K562 (cell line): ENCODE data around the gene AKAP13. TPM values are rescaled to one million over a fixed set of nuclear protein-coding genes. Genes with fewer than 3 reads are reported as not detected.

Experiments used
- ATAC-seq: fragments of 200-7000 bp; cut with Tn5 transposase; 3 replicates; pipeline ENCODE4 v1.9.1; 2020; ENCODE audit warnings: moderate library complexity
- BruUV-seq: library from RNA; stranded (reverse); fragments of 400-500 nt; replicated peaks from 2 replicates; lab custom pipeline; 2021; lab: Mats Ljungman, UMichigan
- CTCF ChIA-PET: fragments of 300-600 bp; formaldehyde crosslinking; extraction: SDS; loops from one replicate; lab custom pipeline; 2021; ENCODE audit warnings: low intra/inter-chr PET ratio; lab: Yijun Ruan, JAX
- POLR2A ChIA-PET: fragments of 300-600, 350-650 bp; sonication (Branson Sonifier 250); formaldehyde crosslinking; extraction: SDS; loops from one replicate; lab custom pipeline; 2021; ENCODE audit warnings: antibody characterized with exemption, inconsistent platforms; lab: Yijun Ruan, JAX
- DNase-seq, 4 experiments: peaks; one replicate each; pipeline versions ENCODE4 v3.0.0 to v3.0.0-alpha.2; 2011 to 2018; ENCODE audit warnings: low spot score in 3 of 4, mixed read lengths in 3 of 4; ENCODE audit errors: extremely low read depth in 1 of 4
- FAIRE-seq: peaks from 2 replicates; lab custom pipeline; 2011; peaks lifted over from hg19 to GRCh38; lab: Jason Lieb, UNC
- H2AFZ ChIP-seq: 2 replicates; pipeline ENCODE4 v1.6.0; 2011; ENCODE audit warnings: low read depth, low read length, control low read depth, inconsistent platforms
- H3K27ac ChIP-seq: fragments of 200-600 bp; 3 replicates; pipeline ENCODE4 v1.8.0; 2011; ENCODE audit warnings: low read depth, mild to moderate bottlenecking, control low read depth, inconsistent platforms, low read length, moderate library complexity, mixed read lengths; ENCODE audit errors: extremely low read depth
- H3K27me3 ChIP-seq, 2 experiments: fragments of 300-600 bp in 1 of 2; 2 replicates in 1 of 2; 3 replicates in 1 of 2; pipeline versions ENCODE4 v1.6.0 to v1.8.0; 2011; ENCODE audit warnings: inconsistent platforms in 2 of 2, low read length in 2 of 2, mild to moderate bottlenecking in 1 of 2, mixed read lengths in 1 of 2, moderate library complexity in 1 of 2; ENCODE audit not compliant: control insufficient read depth in 2 of 2, insufficient read depth in 2 of 2
- H3K36me3 ChIP-seq: fragments of 300-600 bp; 3 replicates; pipeline ENCODE4 v1.8.0; 2011; ENCODE audit warnings: mild to moderate bottlenecking, low read length, inconsistent platforms; ENCODE audit not compliant: control insufficient read depth, insufficient read depth
- H3K4me1 ChIP-seq, 2 experiments: fragments of 200-600 bp in 1 of 2; replicated peaks in 1 of 2; 2 replicates in 1 of 2; 3 replicates in 1 of 2; pipeline versions ENCODE4 v1.5.1 to v1.8.0; 2011; ENCODE audit warnings: inconsistent platforms in 2 of 2, low read length in 2 of 2, mild to moderate bottlenecking in 1 of 2, mixed read lengths in 1 of 2, moderate library complexity in 1 of 2; ENCODE audit not compliant: control insufficient read depth in 2 of 2, insufficient read depth in 2 of 2
- H3K4me2 ChIP-seq: 2 replicates; pipeline ENCODE4 v1.6.1; 2011; ENCODE audit warnings: low read length, control low read depth, inconsistent platforms, mixed read lengths; ENCODE audit not compliant: insufficient read depth
- H3K4me3 ChIP-seq: fragments of 200-600 bp; sonication (generic), shearing (Covaris generic); 2 replicates; pipeline ENCODE4 v1.5.1; 2016; ENCODE audit warnings: control low read depth, inconsistent platforms
- H3K79me2 ChIP-seq: fragments of 200-600 bp; 3 replicates; pipeline ENCODE4 v1.8.0; 2011; ENCODE audit warnings: low read length, inconsistent platforms; ENCODE audit not compliant: control insufficient read depth, insufficient read depth
- H3K9ac ChIP-seq, 2 experiments: 2 replicates each; pipeline versions ENCODE4 v1.6.0 to v1.6.1; 2011; ENCODE audit warnings: low read depth in 2 of 2, low read length in 2 of 2, control low read depth in 1 of 2, inconsistent platforms in 1 of 2, mild to moderate bottlenecking in 1 of 2, mixed read lengths in 1 of 2; ENCODE audit not compliant: insufficient read depth in 1 of 2
- H3K9me1 ChIP-seq: one replicate; pipeline ENCODE4 v1.6.0; 2011; ENCODE audit warnings: inconsistent platforms, mild to moderate bottlenecking, low read length, moderate library complexity; ENCODE audit not compliant: control insufficient read depth, insufficient read depth
- H3K9me3 ChIP-seq: replicated peaks from 2 replicates; pipeline ENCODE4 v1.5.1; 2011; ENCODE audit warnings: low read depth, low read length, inconsistent platforms; ENCODE audit not compliant: control insufficient read depth, insufficient read depth
- H4K20me1 ChIP-seq: replicated peaks from 2 replicates; pipeline ENCODE4 v1.6.1; 2011; ENCODE audit warnings: low read length, inconsistent platforms, mixed read lengths; ENCODE audit not compliant: control insufficient read depth, insufficient read depth
- BRD9 ChIP-seq: fragments of 450-650 bp; IDR thresholded peaks from 2 replicates; pipeline ENCODE4 v1.6.1; 2018; ENCODE audit warnings: low read depth; ENCODE audit not compliant: partially characterized antibody
- KLF1 ChIP-seq: fragments of 450-650 bp; IDR thresholded peaks from 2 replicates; pipeline ENCODE4 v1.6.1; 2016; ENCODE audit warnings: missing genetic modification characterization, missing compliant biosample characterization
- MYNN ChIP-seq, 2 experiments: sonication (generic); formaldehyde crosslinking in 1 of 2; IDR thresholded peaks; 2 replicates each; pipeline versions ENCODE4 v1.5.0 to v1.6.1; 2016 to 2020; ENCODE audit warnings: antibody characterized with exemption in 1 of 2, missing genetic modification reagents in 1 of 2
- NFATC3 ChIP-seq: fragments of 450-650 bp; IDR thresholded peaks from 2 replicates; pipeline ENCODE4 v1.6.1; 2017; ENCODE audit warnings: mild to moderate bottlenecking
- NFE2 ChIP-seq: IDR thresholded peaks from 2 replicates; pipeline ENCODE4 v1.6.1; 2014; ENCODE audit warnings: antibody characterized with exemption, low read depth
- PRPF4 ChIP-seq: fragments of 200-400 bp; formaldehyde crosslinking; IDR thresholded peaks from one replicate; pipeline ENCODE4 v1.6.1; 2017; ENCODE audit warnings: low read length, low read depth, mild to moderate bottlenecking; ENCODE audit not compliant: insufficient read depth, poor library complexity, severe bottlenecking
- RAD21 ChIP-seq, 2 experiments: fragments of 250-450 bp in 1 of 2; fragments of 450-650 bp in 1 of 2; sonication (Bioruptor Pico) in 1 of 2; formaldehyde crosslinking in 1 of 2; IDR thresholded peaks in 1 of 2; conservative IDR thresholded peaks in 1 of 2; 2 replicates each; pipeline versions ENCODE4 v1.4.0 to v1.8.0; 2020 to 2022; ENCODE audit warnings: mild to moderate bottlenecking in 2 of 2, moderate library complexity in 1 of 2
- RFX1 ChIP-seq: fragments of 450-650 bp; IDR thresholded peaks from 2 replicates; pipeline ENCODE4 v1.6.1; 2016; ENCODE audit warnings: mild to moderate bottlenecking, moderate library complexity
- RNF2 ChIP-seq: sonication (generic); IDR thresholded peaks from 2 replicates; pipeline ENCODE4 v1.6.1; 2016
- SMAD2 ChIP-seq: fragments of 150-350 bp; IDR thresholded peaks from 2 replicates; pipeline ENCODE4 v1.6.1; 2014; ENCODE audit warnings: low read depth, mild to moderate bottlenecking, low read length
- XRCC5 ChIP-seq: fragments of 200-400 bp; formaldehyde crosslinking; IDR thresholded peaks from 2 replicates; pipeline ENCODE4 v1.6.1; 2017; ENCODE audit warnings: low read depth, mild to moderate bottlenecking, low read length
- ZBTB12 ChIP-seq: fragments of 250-450 bp; sonication (Bioruptor Pico); IDR thresholded peaks from 2 replicates; pipeline ENCODE4 v1.4.0; 2020
- ZBTB5 ChIP-seq: fragments of 450-650 bp; IDR thresholded peaks from 2 replicates; pipeline ENCODE4 v1.6.1; 2017; ENCODE audit warnings: antibody characterized with exemption
- ZKSCAN1 ChIP-seq: fragments of 150-350 bp; IDR thresholded peaks from 2 replicates; pipeline ENCODE4 v1.6.1; 2016; ENCODE audit warnings: low read depth, low read length
- ZNF431 ChIP-seq: sonication (generic); formaldehyde crosslinking; IDR thresholded peaks from 2 replicates; pipeline ENCODE4 v1.8.0; 2022; ENCODE audit warnings: mild to moderate bottlenecking, missing genetic modification reagents
- ZNF830 ChIP-seq: fragments of 250-450 bp; sonication (Bioruptor Pico); IDR thresholded peaks from 2 replicates; pipeline ENCODE4 v1.5.0; 2021; ENCODE audit warnings: mild to moderate bottlenecking
- WGBS: fragments of 100-300 bp; shearing (Covaris generic); methylation state at CpG from one replicate; pipeline ENCODE4 v1.1.6; 2016; ENCODE audit warnings: low coverage, mixed read lengths; ENCODE audit not compliant: insufficient coverage; ENCODE audit errors: missing lambda C conversion rate; 5-methylcytosine and 5-hydroxymethylcytosine counted together
- in situ Hi-C: fragments of 300-500 bp; cut with MboI; formaldehyde crosslinking; loops from 4 replicates; pipeline ENCODE4 v1.15.0; 2018; ENCODE audit warnings: inconsistent platforms, mixed read lengths
- intact Hi-C: fragments of 100-400 bp; cut with micrococcal nuclease; formaldehyde crosslinking; loops from 2 replicates; pipeline ENCODE4 v1.14.2; 2022
- polyA plus RNA-seq, 8 experiments: library from polyadenylated mRNA; depleted of rRNA in 4 of 8; stranded (reverse) in 5 of 8; unstranded in 3 of 8; fragments of >200 nt; fragmentation: Nextera tagmentation in 2 of 8; fragmentation: Illumina TruSeq in 1 of 8; extraction: Ambion mirVana in 2 of 8; extraction: Trizol in 1 of 8; gene quantifications; 2 replicates each; pipeline versions ENCODE4 v1.2.1 to v1.2.3, GENCODE V29; 2011 to 2014; ENCODE audit warnings: inconsistent platforms in 1 of 8, missing spikeins in 1 of 8
- total RNA-seq, 7 experiments: library from RNA; depleted of rRNA in 6 of 7; stranded (reverse); fragments of >200 nt in 6 of 7; fragmentation: Illumina TruSeq in 2 of 7; extraction: Trizol in 2 of 7; gene quantifications; 2 replicates each; pipeline versions ENCODE4 v1.2.1 to v1.2.3, GENCODE V29; 2011 to 2021; ENCODE audit warnings: low replicate concordance in 1 of 7

The AKAP13 gene
- total and polyA plus RNA-seq, 9 of the 15 experiments (the other 6 are each of a cell fraction or from before 2014, with no cell fraction given): 0.03 to 1.7 (median 0.42) TPM

- H3K4me2 ChIP-seq: no peak overlapping the region
- CTCF ChIA-PET: no interaction called here
Measured at GRCh38 chr15:85685356-85685755, 305.0 kb downstream of the AKAP13 start.

More at GRCh38 chr15:85685356-85685755, 305.0 kb downstream of the AKAP13 start:
- H3K27ac ChIP-seq: no peak overlapping the region
- intact Hi-C loops (no loop called here), in situ Hi-C loops (no loop called here)
- no peak for TF ChIP-seq ZKSCAN1
- TF ChIP-seq XRCC5: no peak
- no peak for TF ChIP-seq ZNF431
- no peak for TF ChIP-seq RNF2
- no peak for TF ChIP-seq NFATC3
- TF ChIP-seq PRPF4: no peak
- TF ChIP-seq MYNN (IDR thresholded peaks at IDR 0.05): no peak
- no peak for TF ChIP-seq MYNN (CRISPR knock-in tag; IDR thresholded peaks at IDR 0.05)
- TF ChIP-seq ZBTB5: no peak
- TF ChIP-seq ZBTB12 (CRISPR knock-in tag): no peak
- no peak for TF ChIP-seq RFX1
- no peak for TF ChIP-seq SMAD2
- TF ChIP-seq RAD21 (CRISPR knock-in tag; conservative IDR thresholded peaks at IDR 0.05 in 1 of 2, IDR thresholded peaks at IDR 0.05 in 1 of 2): no peak
- no peak for TF ChIP-seq NFE2
- TF ChIP-seq BRD9: no peak
- TF ChIP-seq KLF1 (tag): no peak
- no peak for TF ChIP-seq ZNF830 (CRISPR knock-in tag)
- no TSS peak for BruUV-seq
- H3K9ac ChIP-seq: no peak overlapping the region
- no peaks in the 10 kb centered on the region for H3K36me3 ChIP-seq
- H2AFZ ChIP-seq: no peak overlapping the region
- FAIRE-seq (no peak), ATAC-seq (no peak), DNase-seq (no peak)
- H3K79me2 ChIP-seq: no peaks in the 10 kb centered on the region
- H3K9me3 ChIP-seq: no peaks in the 10 kb centered on the region
- H3K27me3 ChIP-seq: peaks cover 0 to 3% of the 10 kb centered on the region in 2 experiments; a peak in 3 of 5 replicates
- H4K20me1 ChIP-seq: no peaks in the 10 kb centered on the region
- no peaks in the 10 kb centered on the region for H3K4me1 ChIP-seq
- under 1% methylated on average over 9 of the region's 9 CpGs for WGBS
- POLR2A ChIA-PET: no interaction called here
- no peak overlapping the region for H3K4me3 ChIP-seq
- no peaks in the 10 kb centered on the region for H3K9me1 ChIP-seq
